GM21825 (cell line): ENCODE results near the gene LRRC2.
"Not testable (repeated sequence)": the region's sequence is repeated elsewhere in the genome, so short reads cannot be mapped to it uniquely, and the experiment has no call there.

Experiments
- ATAC-seq: cut with Tn5 transposase; IDR thresholded peaks from one replicate; pipeline ENCODE4 v1.9.1; 2021; ENCODE audit warnings: mild to moderate bottlenecking, moderate library complexity; ENCODE audit not compliant: unreplicated experiment

LRRC2 gene

GRCh38 chr3:46536758-46537157 lies 29.3 kb downstream of the LRRC2 start:
- ATAC-seq: no peak

- ATAC-seq: no peak
These were observed 30.4 kb downstream of the LRRC2 start for GRCh38 chr3:46535746-46536145.

GRCh38 chr3:46533091-46533490 lies 33.0 kb downstream of the LRRC2 start:
- no peak for ATAC-seq

- ATAC-seq: no peak
These were observed 38.9 kb downstream of the LRRC2 start for GRCh38 chr3:46527239-46527638.

- ATAC-seq: no peak
These were observed 41.3 kb downstream of the LRRC2 start for GRCh38 chr3:46524832-46525231.

GRCh38 chr3:46524008-46524407 lies 42.1 kb downstream of the LRRC2 start:
- no peak for ATAC-seq

- no peak for ATAC-seq
These were observed 42.5 kb downstream of the LRRC2 start for GRCh38 chr3:46523556-46523955.

GRCh38 chr3:46522201-46522600 lies 43.9 kb downstream of the LRRC2 start:
- not testable (repeated sequence) for ATAC-seq

GRCh38 chr3:46521096-46521495 lies 45.0 kb downstream of the LRRC2 start:
- no peak for ATAC-seq

GRCh38 chr3:46520531-46520930 lies 45.6 kb downstream of the LRRC2 start:
- ATAC-seq: no peak

GRCh38 chr3:46519952-46520351 lies 46.1 kb downstream of the LRRC2 start:
- ATAC-seq: no peak

GRCh38 chr3:46517784-46518181 lies 48.3 kb downstream of the LRRC2 start:
- no peak for ATAC-seq

- no peak for ATAC-seq
These were observed 48.9 kb downstream of the LRRC2 start for GRCh38 chr3:46517016-46517783.

GRCh38 chr3:46516521-46516920 lies 49.6 kb downstream of the LRRC2 start:
- ATAC-seq: no peak

GRCh38 chr3:46512191-46512749 lies 53.8 kb downstream of the LRRC2 start:
- no peak for ATAC-seq

- ATAC-seq: no peak
These were observed 56.4 kb downstream of the LRRC2 start for GRCh38 chr3:46509661-46510187.

- no peak for ATAC-seq
These were observed 57.1 kb downstream of the LRRC2 start for GRCh38 chr3:46508850-46509591.

- ATAC-seq: no peak
These were observed 59.6 kb downstream of the LRRC2 start for GRCh38 chr3:46506526-46506925.

- no peak for ATAC-seq
These were observed 60.1 kb downstream of the LRRC2 start for GRCh38 chr3:46505953-46506352.

GRCh38 chr3:46504789-46505188 lies 61.3 kb downstream of the LRRC2 start:
- ATAC-seq: no peak

GRCh38 chr3:46503200-46503874 lies 62.8 kb downstream of the LRRC2 start:
- ATAC-seq: no peak
